Non-pigmented ciliary epithelial cell (primary cell): ENCODE results near the gene TCF21.

Experiments used
- DNase-seq: peaks from one replicate; pipeline ENCODE4 v3.0.0-alpha.2; 2010; ENCODE audit warnings: low read depth

TCF21 gene

DNA sequence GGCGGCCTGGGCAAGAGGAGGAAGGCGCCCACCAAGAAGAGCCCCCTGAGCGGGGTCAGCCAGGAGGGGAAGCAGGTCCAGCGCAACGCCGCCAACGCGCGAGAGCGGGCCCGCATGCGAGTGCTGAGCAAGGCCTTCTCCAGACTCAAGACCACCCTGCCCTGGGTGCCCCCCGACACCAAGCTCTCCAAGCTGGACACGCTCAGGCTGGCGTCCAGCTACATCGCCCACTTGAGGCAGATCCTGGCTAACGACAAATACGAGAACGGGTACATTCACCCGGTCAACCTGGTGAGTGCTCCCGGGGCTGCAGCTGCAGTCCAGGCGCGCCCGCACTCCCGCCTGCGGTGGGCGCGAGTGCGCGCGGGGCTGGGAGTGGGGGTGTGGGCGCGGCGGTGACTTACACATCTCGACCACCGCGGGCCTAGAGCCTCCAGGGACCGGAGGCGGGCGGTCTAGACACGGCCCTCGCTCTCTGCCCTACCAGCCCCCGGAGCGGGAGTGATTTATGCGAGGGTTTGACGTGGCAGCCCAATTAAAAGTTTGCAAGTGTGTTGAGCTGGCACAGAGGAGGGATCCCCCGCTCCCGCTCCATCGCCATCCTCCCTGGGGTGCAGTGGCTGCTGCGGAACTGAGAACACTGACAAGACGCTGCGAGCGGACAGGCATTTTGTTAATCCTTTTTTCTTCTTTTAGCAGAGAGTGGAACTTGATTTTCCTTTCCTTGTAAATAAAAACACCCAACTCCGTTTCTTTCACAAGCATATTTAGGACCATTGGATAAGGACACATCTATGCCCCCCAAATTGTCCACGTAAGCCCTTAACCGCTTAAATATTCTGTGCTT lies 867 bp downstream of the TCF21 start:
- DNase-seq, result peak; percentile 26

GRCh38 chr6:133890711-133891148 lies 1.8 kb downstream of the TCF21 start:
- no peak for DNase-seq

GRCh38 chr6:133891149-133891926 lies 2.4 kb downstream of the TCF21 start:
- no peak for DNase-seq

DNA sequence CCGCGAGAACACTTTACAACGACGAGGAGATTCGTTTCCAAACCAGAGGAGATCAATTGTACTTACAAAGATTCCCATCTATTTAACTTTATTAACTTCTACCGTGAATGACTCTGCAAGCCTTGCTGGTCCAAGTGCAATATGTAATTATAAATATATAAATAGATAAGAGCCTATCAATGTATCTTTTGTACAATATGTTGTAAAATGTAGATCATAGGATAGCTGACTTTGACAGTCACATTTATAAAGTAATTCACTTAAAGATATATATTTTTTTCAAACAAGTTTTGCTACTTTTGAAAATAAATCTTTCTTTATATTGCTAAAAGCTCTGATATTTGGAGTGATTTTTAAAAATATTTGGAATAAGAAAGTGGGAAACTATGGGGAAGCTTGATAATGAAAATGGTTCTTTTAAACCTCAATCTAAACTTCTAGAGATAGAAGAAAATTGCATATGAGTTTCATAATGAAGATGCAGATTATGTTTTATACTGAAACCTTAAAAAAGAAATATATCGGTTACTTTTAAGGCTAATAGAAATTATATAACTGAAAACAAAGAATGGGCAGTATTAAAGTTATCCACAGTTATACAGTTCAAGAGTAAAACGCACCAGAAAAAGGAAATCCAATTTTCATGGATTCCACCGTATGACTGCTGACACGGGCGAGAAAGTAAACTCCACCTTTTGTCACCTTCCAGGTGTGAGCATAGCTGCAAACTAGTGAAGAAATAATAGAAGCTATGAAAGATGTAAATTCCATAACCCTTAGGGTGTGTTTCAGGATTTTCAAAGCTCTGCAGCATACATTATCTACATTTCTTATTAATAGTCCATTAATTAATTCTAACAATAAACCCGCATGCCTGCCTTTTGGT lies 3.3 kb downstream of the TCF21 start:
- DNase-seq, result no peak

DNA sequence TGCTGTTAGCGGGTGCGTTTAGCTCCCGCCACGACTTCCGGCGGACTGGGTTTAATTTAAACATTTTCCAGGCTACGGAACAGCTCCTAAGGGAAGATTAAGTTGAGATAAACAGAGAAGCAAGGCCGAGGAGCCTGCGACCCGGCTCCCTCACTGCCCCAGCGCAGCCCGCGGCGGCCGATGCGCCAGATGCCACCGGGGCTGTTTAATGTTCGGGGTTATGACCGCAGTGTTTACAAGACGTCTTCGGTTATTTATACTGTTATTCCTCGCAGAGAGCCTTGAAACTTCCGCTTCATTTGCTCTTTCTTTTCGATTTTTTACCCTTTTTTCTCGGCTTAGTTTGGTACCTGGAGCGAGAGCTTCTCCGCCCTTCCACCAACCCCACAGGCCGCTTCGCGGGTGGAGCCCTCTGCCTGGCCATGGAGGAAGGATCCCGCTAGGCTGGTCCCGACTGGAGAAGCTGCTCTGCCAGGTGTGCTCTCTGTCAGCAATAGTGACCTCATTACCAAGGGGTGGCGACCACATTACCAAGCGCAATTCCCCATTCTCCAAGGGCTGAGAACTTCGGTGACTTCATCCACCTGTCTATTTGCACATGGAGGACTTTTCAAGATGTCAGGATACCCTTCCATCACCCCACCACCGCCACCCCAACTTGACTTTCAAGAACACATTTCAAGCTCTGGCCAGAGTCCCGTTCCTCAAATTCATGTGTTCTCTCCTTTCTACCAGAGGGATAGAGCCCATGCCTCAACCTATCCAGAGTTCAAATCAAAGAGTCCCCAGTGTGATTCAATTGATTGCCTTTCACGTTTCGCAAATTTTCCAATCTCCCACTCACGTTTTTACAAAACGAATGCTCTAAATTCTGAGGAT lies 4.1 kb downstream of the TCF21 start:
- no peak for DNase-seq

GRCh38 chr6:133893946-133894345 lies 5.0 kb downstream of the TCF21 start:
- DNase-seq, result no peak

DNA sequence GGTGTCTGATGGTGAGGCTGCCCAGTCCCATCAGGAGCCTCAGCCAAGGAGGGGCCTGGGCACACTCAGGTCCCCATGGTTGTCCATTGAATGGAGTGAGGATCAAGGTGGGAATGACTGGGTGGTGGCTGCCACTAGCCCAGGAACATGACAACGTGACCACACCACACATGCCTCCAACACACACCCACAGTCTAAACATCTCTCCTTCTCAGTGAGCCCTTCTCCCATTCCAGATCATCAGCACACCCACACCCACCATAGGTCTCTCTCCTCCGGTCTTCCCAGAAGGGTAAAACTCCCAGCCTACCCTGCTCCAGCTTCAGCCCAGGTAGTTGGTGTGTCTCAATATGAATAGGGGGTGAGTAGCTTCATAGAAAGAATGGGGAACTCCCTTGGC lies 5.5 kb downstream of the TCF21 start:
- DNase-seq, result no peak

DNA sequence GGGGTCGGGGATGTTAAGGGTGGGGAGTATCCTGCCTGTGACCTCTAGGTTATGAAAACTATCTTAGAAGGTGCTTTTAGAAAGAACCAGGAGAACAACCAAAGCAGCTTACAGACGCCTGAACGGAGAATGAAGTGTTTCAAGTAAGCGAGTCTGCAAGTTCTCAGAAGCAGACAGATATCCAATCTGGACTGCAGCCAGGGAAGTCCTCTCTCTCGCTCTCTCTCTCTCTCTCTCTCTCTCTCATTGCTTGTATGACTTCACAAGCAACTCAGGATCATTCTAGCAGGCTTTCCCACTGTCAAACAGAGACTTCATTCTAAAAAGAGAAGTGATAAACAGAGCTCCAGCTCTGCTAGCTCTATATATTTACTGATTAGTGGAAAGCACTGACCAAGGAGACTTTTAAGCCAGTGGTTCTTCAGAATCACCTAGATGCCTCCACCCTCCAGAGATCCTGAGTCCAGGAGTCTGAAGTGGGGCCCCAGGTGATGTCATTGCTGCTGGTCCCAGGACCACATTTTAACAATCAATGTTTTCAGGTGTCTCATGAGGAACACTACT lies 6.0 kb downstream of the TCF21 start:
- DNase-seq, result peak; percentile 54

DNA sequence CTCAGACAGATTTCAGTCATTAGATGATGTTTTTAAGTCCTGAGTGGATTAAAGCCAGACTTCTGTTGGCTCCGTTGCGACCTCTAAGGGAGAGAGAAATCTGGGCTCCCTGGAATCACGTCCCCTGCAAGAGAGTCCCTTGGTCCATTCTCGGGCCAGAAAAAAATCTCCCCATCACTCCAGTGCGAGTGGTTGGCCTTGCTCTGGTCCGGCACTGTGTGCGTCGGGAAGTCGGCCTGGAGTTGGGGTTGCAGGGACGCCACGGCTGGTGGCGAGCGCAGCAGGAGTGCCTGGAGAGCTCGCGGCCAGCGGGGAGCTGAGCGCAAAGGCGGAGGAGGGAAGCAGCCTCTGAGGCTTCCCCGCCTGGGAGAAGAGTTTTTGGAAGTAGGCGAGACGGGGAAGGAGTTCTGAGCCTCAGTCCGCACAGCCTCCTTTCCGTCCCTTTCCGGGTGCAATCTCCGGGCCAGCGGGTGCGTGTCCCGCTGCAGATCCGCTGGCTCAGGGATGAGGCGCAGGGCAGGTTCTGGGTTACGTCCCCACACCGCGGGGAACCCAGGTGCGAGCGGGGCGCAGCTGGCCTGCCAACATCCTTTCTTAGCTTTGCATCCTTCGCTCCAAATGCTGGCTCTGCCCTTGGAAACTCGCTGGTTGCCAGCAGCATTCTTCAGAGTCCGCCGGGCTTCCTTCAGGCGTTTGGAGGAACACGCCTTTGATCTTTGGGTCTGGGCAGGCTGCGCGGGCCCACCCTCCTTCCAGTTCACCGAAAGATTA lies 6.8 kb downstream of the TCF21 start:
- no peak for DNase-seq

- no peak for DNase-seq
These were observed 7.4 kb downstream of the TCF21 start for GRCh38 chr6:133896344-133896721.

GRCh38 chr6:133898263-133898662 lies 9.3 kb downstream of the TCF21 start:
- DNase-seq, result no peak

DNA sequence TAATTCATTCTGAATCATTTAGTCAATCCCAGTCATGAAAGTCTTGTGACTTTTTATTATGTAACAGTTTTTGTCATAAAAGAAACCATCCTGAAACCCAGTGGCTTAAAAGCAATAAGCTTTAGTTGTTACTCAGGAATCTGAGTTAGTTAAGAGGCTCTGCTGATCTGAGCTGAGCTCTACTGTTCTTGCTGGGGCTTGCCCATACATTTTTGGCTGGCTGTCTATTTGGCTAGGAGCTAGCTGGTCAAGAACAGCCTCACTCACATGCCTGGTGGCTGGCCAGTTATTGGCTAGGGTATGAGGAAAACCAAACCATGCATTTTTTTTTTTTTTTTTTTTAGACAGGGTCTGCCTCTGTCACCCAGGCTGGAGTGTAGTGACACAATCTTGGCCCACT lies 10.6 kb downstream of the TCF21 start:
- DNase-seq, result no peak

DNA sequence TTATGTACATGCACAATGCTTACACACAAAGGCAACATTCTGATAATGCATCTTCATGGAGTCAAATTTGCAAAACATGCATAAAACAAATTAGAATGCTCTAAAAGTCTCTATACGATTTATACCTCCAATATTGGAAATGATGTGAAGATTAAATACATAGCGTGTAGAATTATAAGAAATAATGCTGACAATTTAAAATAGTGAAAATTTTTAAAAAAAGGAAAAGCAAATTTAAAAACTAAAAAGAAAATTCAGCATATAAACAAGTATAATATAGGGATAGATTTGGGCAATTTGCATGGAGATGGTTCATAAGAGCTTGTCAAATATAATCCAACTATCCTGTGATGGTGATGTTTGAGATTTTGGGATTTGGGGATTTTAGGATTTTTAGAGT lies 14.9 kb downstream of the TCF21 start:
- DNase-seq, result no peak

- DNase-seq, result no peak
These were observed 17.1 kb downstream of the TCF21 start for GRCh38 chr6:133906050-133906449.

- peak; percentile 63 for DNase-seq
These were observed 27.8 kb downstream of the TCF21 start for GRCh38 chr6:133916650-133917151.

- no peak for DNase-seq
These were observed 28.9 kb downstream of the TCF21 start for GRCh38 chr6:133917781-133918180.

GRCh38 chr6:133918208-133918930 lies 29.5 kb downstream of the TCF21 start:
- DNase-seq, result no peak

- DNase-seq, result no peak
These were observed 30.4 kb downstream of the TCF21 start for GRCh38 chr6:133919362-133919761.

DNA sequence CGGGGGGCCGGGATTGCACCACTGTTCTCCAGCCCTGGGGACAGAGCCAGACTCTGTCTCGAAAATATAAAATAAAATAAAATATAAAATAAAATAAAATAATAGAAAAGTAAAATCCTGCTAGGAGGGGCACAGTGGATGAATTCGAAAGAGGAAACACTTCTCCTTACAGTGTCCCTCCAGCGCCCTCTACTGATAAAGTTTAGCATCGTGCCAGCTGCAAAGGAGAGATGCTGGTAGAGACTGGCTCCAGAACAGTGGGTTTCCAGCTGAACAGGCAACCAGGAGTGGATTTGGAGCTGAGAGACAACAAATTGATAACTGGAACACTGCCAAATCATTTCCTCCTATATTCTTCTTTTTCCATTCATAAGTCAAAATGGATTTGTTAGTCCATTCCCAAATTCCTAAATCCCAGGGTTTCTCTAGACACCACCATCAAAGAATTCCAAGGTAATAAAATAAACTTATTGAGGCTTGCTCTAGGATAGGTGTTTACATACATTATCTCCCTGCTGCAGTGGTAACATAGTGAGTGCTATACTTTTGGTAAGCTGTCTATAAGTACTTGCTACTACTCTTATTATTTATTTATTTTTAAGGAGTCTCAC lies 32.4 kb downstream of the TCF21 start:
- peak; percentile 44 for DNase-seq
